Activated naive CD4-positive, alpha-beta T cell treated with anti-CD3 and anti-CD28 coated beads for 36 hours (primary cell): Measurements from ENCODE around the gene CBFA2T2. TPM values are rescaled to one million over a fixed set of nuclear protein-coding genes. Genes with fewer than 3 reads are reported as not detected.
"Not testable (repeated sequence)": the region's sequence is repeated elsewhere in the genome, so short reads cannot be mapped to it uniquely, and the experiment has no call there.

Source experiments
- CTCF ChIA-PET: fragments of 350-600 bp; sonication (Branson Sonifier 250); formaldehyde crosslinking; loops from one replicate; lab custom pipeline; 2021; ENCODE audit warnings: antibody characterized with exemption; lab: Charles Lee
- DNase-seq: peaks from one replicate; pipeline ENCODE4 v3.0.0-alpha.2; 2020
- H3K27ac Mint-ChIP-seq: one replicate; pipeline ENCODE4 v1.8.0; 2021; ENCODE audit warnings: mild to moderate bottlenecking, mixed read lengths
- H3K27me3 Mint-ChIP-seq: one replicate; pipeline ENCODE4 v1.8.0; 2021; ENCODE audit warnings: low read depth, mixed read lengths
- H3K36me3 Mint-ChIP-seq: one replicate; pipeline ENCODE4 v1.8.0; 2021; ENCODE audit warnings: low read depth, mixed read lengths
- H3K4me1 Mint-ChIP-seq: one replicate; pipeline ENCODE4 v1.8.0; 2021; ENCODE audit warnings: low read depth, mixed read lengths
- H3K4me3 Mint-ChIP-seq: one replicate; pipeline ENCODE4 v1.8.0; 2021; ENCODE audit warnings: mild to moderate bottlenecking, moderate library complexity, mixed read lengths
- H3K9me3 Mint-ChIP-seq: one replicate; pipeline ENCODE4 v1.8.0; 2021; ENCODE audit warnings: mixed read lengths
- intact Hi-C: fragments of 100-400 bp; cut with micrococcal nuclease; formaldehyde crosslinking; loops from one replicate; pipeline ENCODE4 v1.15.1; 2023
- total RNA-seq, 2 experiments: library from RNA; stranded (reverse); gene quantifications; one replicate each; pipeline ENCODE4 v1.2.3, GENCODE V29; 2021

CBFA2T2 gene
- total RNA-seq, 2 experiments from 2014 or later, result 11.1 to 11.4 TPM

DNA sequence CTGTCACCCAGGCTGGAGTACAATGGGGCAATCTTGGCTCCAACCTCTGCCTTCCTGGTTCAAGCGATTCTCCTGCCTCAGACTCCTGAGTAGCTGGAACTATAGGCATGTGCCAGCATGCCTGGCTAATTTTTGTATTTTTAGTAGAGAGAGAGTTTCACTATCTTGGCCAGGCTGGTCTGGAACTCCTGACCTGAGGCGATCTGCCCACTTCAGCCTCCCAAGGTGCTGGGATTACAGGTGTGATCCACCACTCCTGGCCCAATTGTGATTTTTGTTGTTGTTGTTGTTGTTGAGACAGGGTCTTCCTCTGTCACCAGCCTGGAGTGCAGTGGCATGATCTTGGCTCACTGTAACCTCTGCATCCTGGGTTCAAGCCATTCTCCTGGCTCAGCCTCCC is 69.3 kb downstream of the CBFA2T2 start:
- H3K27me3 Mint-ChIP-seq, result no peaks in the 10 kb centered on the region
- DNase-seq, result no peak
- no peak overlapping the region for H3K27ac Mint-ChIP-seq
- H3K4me3 Mint-ChIP-seq, result no peak overlapping the region
- H3K9me3 Mint-ChIP-seq, result no peaks in the 10 kb centered on the region
- H3K4me1 Mint-ChIP-seq, result peaks cover 12% of the 10 kb centered on the region
- CTCF ChIA-PET, result no interaction called here
- H3K36me3 Mint-ChIP-seq, result peaks cover 3% of the 10 kb centered on the region
- intact Hi-C loops, result no loop called here

DNA sequence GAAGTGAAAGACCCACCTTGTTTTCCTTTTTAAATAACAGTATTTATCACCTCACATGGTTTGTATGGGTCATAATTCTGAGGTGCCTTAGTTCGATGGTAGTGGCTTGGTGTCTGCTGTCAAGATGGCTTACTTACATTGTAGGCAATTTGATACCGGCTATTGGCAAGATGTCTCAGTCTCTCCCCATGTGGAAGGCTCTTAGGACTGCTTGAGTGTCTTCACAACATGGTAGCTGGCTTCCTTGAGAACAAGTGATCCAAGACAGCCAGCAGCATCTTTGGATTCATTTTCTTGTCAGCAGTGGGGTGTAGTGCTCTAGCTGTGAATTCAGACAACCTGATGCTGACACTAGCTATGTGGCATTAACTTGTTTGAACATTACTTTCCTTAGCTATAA is 70.1 kb downstream of the CBFA2T2 start:
- Mint-ChIP-seq H3K4me3 (no peak overlapping the region), H3K36me3 (peaks cover 3% of the 10 kb centered on the region), H3K4me1 (peaks cover 11% of the 10 kb centered on the region), H3K9me3 (no peaks in the 10 kb centered on the region), H3K27ac (peak overlapping the region; percentile 54), H3K27me3 (no peaks in the 10 kb centered on the region)
- intact Hi-C loops, result no loop called here
- no peak for DNase-seq
- CTCF ChIA-PET, result no interaction called here

DNA sequence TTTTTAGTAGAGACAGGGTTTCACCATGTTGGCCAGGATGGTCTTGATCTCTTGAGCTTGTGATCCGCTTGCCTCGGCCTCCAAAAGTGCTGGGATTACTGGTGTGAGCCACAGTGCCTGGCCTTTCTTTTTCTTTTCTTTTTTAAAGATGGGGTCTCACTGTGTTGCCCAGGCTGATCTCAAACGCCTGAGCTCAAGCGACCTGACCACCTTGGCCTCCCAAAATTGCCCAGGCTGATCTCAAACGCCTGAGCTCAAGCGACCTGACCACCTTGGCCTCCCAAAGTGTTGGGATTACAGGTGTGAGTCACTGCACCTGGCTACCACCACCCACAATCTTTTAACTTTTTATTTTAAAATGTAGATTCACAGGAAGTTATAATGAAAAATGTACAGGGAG is 71.2 kb downstream of the CBFA2T2 start:
- CTCF ChIA-PET, H3K4me3 Mint-ChIP-seq, H3K4me1 Mint-ChIP-seq, H3K36me3 Mint-ChIP-seq, H3K27ac Mint-ChIP-seq, H3K9me3 Mint-ChIP-seq, intact Hi-C loops, DNase-seq, H3K27me3 Mint-ChIP-seq: not testable (repeated sequence)

DNA sequence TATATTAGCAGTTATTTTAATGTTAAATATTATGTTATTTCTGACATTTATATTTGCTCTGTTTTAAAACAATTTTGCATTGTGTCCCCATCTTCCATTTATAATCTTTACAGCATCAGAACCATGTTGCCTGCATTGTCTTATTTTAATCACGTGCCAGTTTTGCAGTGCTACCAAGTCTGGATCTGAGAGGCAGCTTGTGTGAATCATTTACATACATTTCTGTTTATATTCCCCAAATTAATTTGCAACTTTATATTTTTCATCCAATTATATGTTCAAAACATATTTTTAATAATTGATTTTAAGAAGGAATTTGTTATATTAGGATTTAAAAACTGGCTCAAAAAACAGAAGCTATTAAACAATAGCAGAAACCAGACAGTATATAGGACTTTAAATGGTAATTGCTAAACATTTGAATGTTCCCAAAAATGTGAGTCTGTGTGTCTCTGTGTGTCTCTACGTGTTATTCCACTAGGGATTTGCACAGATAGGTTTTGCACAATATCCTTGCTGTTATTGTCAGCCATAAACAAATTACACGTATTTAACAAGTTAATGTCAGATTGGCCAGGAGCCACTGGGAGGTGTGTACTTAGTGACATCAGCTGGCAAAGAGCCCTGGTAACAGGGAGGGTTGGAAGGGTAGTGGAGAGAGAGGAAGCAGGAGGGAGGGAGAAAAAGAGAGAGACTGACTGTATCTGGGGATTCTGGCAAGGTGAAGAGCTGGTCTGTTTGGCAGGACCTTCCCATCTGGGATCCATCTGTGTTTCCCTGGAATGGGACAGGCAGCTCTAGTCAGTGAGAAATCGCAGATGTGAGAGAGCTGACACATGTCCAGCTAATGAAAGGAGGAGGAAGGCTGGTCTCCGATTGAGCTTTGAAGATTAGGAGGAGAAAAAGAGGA is 72.1 kb downstream of the CBFA2T2 start:
- no peak for DNase-seq
- intact Hi-C loops, result no loop called here
- H3K27ac Mint-ChIP-seq, result no peak overlapping the region
- H3K4me3 Mint-ChIP-seq, result no peak overlapping the region
- CTCF ChIA-PET, result no interaction called here
- peaks cover 3% of the 10 kb centered on the region for H3K36me3 Mint-ChIP-seq
- no peaks in the 10 kb centered on the region for H3K27me3 Mint-ChIP-seq
- H3K4me1 Mint-ChIP-seq, result no peaks in the 10 kb centered on the region
- no peaks in the 10 kb centered on the region for H3K9me3 Mint-ChIP-seq

DNA sequence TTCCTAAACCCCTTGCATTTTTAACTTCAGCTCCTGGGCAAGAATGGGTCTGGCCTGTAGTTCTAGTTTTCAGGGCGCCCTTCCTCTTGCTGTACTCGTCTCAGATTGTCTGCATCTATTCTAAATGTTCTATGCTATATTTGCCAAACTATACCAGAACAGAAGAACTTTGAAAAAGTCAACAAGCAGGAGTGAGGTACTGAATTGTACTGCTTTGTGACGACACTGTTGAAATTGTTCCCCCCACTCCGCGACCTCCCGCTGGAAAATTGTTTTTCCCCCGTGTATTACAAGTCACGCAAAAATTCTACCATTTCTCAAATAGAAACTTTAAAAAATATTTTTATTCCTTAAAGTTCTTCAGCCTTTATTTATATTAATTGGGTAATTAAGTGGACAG is 73.9 kb downstream of the CBFA2T2 start:
- Mint-ChIP-seq H3K4me3 (no peak overlapping the region), H3K4me1 (peaks cover 5% of the 10 kb centered on the region), H3K27ac (no peak overlapping the region), H3K9me3 (no peaks in the 10 kb centered on the region), H3K27me3 (no peaks in the 10 kb centered on the region), H3K36me3 (no peaks in the 10 kb centered on the region)
- intact Hi-C loops, result no loop called here
- DNase-seq, result no peak
- CTCF ChIA-PET, result no interaction called here

DNA sequence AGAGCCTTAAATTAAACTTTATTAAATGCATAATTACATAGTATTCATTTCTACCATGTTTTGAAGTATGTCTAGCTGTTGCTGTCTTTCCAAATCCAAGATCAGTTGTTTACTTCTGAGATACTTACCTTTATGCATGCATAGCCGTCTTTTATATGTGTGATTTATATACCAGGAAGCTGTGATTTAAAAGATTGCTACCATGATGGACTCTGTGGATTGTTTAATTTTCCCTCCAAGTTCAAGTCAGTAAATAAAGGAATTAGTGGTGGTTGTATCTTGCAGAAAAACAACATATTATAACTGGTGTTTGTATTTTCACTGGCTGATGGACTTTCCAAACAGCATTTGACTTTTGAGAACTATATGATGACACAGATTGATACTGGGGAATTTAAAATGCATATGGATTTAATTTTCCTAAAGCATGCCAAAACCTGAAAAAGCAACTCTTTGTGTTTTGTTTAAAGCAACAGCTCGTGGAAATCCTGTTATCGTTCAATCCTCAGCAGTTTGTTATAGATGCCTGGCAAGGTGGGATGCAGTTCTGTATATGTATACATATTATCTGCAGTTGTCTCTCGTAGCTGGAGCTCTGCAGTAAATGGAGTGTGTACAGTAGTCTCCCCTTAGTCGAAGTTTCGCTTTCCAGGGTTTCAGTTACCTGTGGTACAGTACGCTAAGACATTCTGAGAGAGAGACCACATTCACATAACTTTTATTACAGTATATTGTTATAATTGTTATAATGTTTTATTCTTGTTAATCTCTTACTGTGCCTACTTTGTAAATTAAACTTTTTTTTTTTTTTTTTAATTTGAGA is 77.1 kb downstream of the CBFA2T2 start:
- Mint-ChIP-seq H3K4me3 (no peak overlapping the region), H3K9me3 (no peaks in the 10 kb centered on the region), H3K4me1 (peaks cover 24% of the 10 kb centered on the region), H3K27me3 (no peaks in the 10 kb centered on the region), H3K27ac (no peak overlapping the region), H3K36me3 (no peaks in the 10 kb centered on the region)
- intact Hi-C loops, result no loop called here
- CTCF ChIA-PET, result interaction anchor here (0.8 kb wide), 1 partner anchor 61 kb away, joined by 3 read pairs; no protein-coding TSS in a partner anchor
- DNase-seq, result no peak

DNA sequence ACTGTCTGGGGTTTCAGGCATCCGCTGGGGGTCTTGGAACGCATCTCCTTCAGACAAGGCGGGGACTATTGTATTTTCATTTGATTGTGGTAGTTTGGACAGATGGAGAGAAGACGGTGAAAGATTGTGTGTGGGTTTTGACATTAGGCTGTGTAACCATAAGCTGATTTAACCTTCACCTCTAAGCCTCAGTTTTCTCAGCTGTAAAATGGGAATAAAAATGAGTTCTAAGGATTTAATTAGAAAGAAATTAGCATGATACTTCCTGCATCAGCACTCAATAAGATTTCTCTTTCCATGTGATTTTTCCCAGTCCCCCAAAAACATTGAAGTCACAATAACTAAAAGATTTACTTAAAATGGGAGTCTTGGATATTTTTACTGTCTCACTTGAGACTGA is 78.1 kb downstream of the CBFA2T2 start:
- H3K9me3 Mint-ChIP-seq, result no peaks in the 10 kb centered on the region
- H3K27ac Mint-ChIP-seq, result no peak overlapping the region
- no peaks in the 10 kb centered on the region for H3K36me3 Mint-ChIP-seq
- CTCF ChIA-PET, result interaction anchor here (0.5 kb wide), 1 partner anchor 193 kb away, joined by 3 read pairs; no protein-coding TSS in a partner anchor
- no peak overlapping the region for H3K4me3 Mint-ChIP-seq
- no peaks in the 10 kb centered on the region for H3K27me3 Mint-ChIP-seq
- peaks cover 26% of the 10 kb centered on the region for H3K4me1 Mint-ChIP-seq
- no peak for DNase-seq
- intact Hi-C loops, result no loop called here

DNA sequence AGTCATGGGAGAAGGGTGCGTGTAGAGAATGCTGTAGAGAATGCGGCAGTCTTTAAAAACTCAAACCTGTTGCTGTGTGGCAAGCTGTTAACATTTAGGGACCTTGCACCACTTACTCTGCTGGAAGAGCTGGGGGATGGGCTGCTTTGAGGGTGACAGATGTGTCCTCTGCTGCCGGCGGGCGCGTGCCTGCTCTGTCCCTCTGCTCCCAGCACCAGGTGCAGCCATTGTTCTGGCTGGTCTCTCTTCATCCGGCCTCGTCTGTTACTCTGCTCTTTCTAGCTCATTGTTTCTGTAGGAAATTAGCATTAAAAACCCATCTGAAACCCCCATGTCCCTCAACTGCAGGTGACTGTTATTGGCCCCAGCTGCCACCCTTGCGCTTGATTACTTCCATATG is 78.5 kb downstream of the CBFA2T2 start:
- H3K9me3 Mint-ChIP-seq, result no peaks in the 10 kb centered on the region
- DNase-seq, result no peak
- H3K27me3 Mint-ChIP-seq, result no peaks in the 10 kb centered on the region
- CTCF ChIA-PET, result interaction anchor here (0.5 to 0.7 kb wide), 2 partner anchors 111 to 193 kb away, joined by 3 read pairs; no protein-coding TSS in a partner anchor
- no peak overlapping the region for H3K4me3 Mint-ChIP-seq
- H3K27ac Mint-ChIP-seq, result no peak overlapping the region
- no peaks in the 10 kb centered on the region for H3K36me3 Mint-ChIP-seq
- intact Hi-C loops, result no loop called here
- peaks cover 26% of the 10 kb centered on the region for H3K4me1 Mint-ChIP-seq

DNA sequence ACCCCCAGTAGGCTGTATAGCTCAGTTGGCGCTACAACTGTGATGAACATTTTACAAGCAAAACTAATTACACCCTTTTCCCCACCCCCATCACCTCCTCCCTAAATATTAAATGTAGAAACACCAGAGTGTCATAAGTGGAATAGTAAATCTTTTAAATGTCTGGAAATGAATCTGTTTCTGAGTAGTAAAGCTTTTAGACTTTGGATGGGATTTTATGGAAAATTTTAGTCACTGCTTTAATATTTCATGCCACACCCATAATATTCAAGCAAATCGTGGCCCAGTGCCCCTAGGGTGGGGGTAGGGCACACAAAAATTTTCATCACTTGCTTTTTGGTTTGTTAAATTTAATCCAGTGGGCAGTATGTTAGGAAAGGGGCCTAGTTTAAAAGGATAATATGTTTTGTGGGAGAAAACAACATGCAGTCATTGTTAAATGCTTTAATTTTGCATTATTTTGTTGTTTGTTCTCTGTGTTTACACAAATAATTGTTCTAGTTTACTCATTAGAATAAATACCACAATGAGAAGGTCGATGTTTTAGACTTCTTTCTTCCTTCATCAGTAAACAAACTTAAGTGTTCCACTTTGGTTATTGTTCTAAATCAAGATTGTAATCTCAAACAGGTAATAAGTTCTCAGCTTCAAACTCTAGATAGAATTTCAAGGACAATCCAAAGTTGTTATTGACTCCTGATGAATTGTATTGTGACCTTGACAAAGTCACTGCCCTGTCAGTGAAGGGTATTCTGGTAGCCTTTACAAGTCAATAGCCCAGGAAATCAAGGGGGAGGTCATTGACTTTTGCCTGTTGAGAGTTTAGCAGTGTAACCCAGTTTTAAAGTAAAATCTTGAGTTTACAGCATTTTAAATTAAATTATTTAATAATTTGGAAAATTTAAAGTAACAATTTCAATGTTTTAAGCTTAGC is 79.2 kb downstream of the CBFA2T2 start:
- intact Hi-C loops, result no loop called here
- H3K9me3 Mint-ChIP-seq, result no peaks in the 10 kb centered on the region
- CTCF ChIA-PET, result interaction anchor here (0.6 to 0.7 kb wide), 2 partner anchors 111 to 1224 kb away, joined by 3 read pairs; no protein-coding TSS in a partner anchor
- H3K27me3 Mint-ChIP-seq, result no peaks in the 10 kb centered on the region
- peaks cover 26% of the 10 kb centered on the region for H3K4me1 Mint-ChIP-seq
- no peak overlapping the region for H3K27ac Mint-ChIP-seq
- no peak overlapping the region for H3K4me3 Mint-ChIP-seq
- no peaks in the 10 kb centered on the region for H3K36me3 Mint-ChIP-seq
- no peak for DNase-seq

DNA sequence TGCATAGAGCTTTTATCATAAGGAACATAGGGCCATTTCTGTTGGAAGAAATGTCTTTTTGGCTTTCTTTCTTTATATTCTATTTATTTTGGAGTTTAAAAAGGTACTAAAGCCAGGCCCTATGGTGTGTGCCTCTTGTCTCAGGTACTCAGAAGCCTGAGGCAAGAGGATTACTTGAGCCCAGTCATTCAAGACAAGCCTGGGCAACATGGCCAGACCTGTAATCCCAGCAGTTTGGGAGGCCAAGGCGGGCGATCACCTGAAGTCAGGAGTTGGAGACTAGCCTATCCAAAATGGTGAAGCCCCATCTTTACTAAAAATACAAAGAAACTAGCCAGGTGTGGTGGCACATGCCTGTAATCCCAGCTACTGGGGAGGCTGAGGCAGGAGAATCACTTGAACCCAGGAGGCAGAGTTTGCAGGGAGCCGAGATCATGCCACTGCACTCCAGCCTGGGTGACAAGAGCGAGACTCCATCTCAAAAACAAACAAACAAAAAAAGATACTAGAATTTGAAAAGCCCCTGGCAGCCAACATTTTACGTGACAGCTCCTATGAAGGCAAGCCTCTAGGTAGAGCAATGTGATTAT is 80.0 kb downstream of the CBFA2T2 start:
- Mint-ChIP-seq H3K27me3 (no peaks in the 10 kb centered on the region), H3K4me3 (no peak overlapping the region), H3K9me3 (no peaks in the 10 kb centered on the region), H3K4me1 (peaks cover 26% of the 10 kb centered on the region), H3K36me3 (no peaks in the 10 kb centered on the region), H3K27ac (no peak overlapping the region)
- CTCF ChIA-PET, result interaction anchor here (0.6 kb wide), 1 partner anchor 1223 kb away, joined by 3 read pairs; no protein-coding TSS in a partner anchor
- DNase-seq, result no peak
- intact Hi-C loops, result no loop called here

DNA sequence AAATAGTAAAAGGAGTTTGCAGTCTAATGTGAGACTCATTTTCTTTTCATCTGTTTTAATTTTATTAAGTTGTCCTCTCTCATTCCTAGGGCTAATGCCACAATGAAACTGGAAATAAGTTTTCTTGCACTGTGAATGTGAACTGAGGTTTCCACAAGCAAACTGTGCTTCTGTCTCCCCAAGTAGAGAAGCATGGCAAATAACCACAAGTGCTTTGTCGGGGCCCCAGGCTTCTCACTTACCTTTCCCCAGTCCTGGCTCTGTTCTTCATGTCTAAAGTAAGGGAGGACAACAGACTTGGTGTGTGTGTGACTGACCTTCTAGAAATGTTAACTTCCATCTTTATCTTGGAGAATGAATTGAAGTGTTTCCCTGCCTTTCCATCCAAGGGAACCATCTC is 80.8 kb downstream of the CBFA2T2 start:
- no peak for DNase-seq
- Mint-ChIP-seq H3K4me3 (no peak overlapping the region), H3K27ac (no peak overlapping the region), H3K27me3 (no peaks in the 10 kb centered on the region), H3K9me3 (no peaks in the 10 kb centered on the region), H3K4me1 (peaks cover 26% of the 10 kb centered on the region), H3K36me3 (no peaks in the 10 kb centered on the region)
- intact Hi-C loops, result no loop called here
- CTCF ChIA-PET, result no interaction called here
